GM21723 (cell line): ENCODE results near the gene CHID1.
A peak's percentile ranks its signal among the peaks of the same experiment; 100 is the strongest.

Experiments used
- ATAC-seq: cut with Tn5 transposase; IDR thresholded peaks from one replicate; pipeline ENCODE4 v1.9.1; 2021; ENCODE audit warnings: mild to moderate bottlenecking, moderate library complexity; ENCODE audit not compliant: unreplicated experiment

Gene CHID1

DNA sequence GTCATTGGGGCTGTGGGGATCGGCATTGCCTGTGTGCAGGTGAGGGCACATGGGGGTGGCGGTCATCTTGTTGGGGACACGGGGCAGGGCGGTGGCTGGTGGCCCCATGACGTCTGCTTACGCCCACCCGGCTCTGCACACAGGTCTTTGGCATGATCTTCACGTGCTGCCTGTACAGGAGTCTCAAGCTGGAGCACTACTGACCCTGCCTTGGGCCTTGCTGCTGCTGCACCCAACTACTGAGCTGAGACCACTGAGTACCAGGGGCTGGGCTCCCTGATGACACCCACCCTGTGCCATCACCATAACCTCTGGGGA is 72.7 kb downstream of the CHID1 start:
- ATAC-seq = no peak

DNA sequence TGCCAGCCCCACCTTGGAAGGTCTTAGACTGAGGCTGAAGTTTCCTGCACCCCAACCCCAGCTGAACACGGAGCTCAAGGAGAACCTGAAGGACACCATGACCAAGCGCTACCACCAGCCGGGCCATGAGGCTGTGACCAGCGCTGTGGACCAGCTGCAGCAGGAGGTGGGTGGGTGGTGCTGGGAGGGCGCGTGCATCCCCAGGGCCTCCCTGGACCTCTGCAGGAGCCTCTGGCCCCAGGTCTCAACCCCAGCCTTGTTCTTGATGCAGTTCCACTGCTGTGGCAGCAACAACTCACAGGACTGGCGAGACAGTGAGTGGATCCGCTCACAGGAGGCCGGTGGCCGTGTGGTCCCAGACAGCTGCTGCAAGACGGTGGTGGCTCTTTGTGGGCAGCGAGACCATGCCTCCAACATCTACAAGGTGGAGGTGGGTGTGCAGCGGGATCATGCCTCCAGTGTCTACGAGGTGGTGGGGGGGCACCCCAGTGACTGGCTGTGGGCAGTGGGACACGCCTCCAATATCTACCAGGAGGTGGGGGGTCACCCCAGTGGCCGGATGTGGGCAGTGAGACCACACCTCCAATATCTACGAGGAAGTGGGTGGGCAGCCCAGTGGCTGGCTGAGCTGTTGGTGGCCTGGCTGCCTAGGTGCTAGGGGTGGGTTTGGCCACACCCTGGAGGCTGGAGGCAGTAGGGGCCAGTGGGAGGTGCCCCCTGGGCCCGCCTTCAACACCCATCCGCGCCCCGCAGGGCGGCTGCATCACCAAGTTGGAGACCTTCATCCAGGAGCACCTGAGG is 73.2 kb downstream of the CHID1 start:
- no peak for ATAC-seq

DNA sequence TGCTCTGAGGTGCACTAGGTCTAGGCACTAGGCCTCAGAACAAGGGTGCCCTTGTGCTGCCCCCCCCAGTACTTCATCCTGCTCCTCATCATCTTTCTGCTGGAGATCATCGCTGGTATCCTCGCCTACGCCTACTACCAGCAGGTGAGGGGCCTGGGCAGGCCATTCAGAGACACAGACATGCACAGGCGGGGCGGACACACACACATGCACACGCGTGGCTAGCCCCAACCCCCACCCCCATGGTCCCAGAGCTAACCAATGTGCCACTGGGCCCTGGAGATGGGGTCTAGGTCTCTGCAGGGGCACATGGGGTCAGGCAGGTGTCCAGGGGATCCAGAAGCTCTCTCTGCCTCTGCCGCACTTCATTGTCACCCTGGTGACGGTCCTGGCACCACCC is 73.9 kb downstream of the CHID1 start:
- no peak for ATAC-seq

DNA sequence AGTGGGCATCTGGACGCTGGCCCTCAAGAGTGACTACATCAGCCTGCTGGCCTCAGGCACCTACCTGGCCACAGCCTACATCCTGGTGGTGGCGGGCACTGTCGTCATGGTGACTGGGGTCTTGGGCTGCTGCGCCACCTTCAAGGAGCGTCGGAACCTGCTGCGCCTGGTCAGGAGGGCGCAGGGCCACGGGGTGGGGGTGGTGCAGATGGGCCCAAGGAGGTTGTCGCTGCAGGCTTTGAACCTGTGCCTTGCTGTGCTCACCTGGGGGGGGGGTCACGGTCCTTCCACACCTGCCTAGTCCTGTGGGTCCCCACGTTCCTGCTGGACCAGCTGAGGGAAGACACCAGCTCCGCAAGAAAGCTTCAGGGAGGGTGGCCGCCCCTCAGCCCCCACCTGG is 74.3 kb downstream of the CHID1 start:
- ATAC-seq = no peak

DNA sequence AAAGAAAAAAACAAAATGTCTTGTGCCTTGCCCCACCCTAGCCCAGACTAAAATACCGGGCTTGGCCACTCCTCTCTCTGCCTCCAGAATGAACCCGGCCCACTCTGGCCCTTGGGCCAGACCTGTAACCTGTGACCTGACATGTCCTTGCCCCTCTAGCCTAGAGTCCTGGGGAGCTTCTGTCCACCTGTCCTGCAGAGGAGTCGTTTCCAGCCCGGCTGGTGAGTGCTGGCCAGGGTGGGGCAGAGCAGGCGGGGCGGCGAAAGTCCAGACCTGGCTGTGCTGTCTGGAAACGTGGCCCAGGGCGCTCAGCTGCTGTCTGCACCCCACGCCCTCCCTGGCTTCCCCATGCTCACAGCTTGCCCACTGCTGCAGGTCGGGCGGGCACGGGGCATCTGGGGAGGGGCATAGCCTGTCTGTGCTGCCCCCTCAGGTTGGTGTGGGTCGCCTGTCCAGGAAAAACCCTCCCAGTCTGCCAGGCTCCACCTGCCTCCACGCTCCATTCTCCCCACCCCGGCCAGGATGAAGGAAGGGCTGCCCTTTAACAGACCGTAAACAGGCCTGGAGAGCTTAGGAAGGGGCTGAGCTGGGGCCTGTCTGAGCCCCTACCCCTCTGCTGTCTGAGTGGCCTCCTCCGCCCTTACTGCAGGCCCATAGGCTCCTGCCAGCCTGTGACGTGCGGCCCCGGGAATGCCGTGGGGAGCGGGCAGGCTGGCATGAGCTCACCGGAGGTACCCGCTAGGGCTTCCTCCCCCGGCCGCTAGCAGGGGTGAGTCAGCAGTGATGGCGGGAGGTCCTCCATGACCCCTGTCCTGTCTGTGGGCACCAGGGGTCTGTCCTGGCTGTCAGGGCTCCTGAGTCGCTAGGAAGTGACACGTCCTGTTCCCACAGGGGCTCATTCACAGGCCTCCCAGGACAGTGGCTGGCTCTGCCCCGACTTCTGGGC is 76.0 kb downstream of the CHID1 start:
- ATAC-seq = no peak

DNA sequence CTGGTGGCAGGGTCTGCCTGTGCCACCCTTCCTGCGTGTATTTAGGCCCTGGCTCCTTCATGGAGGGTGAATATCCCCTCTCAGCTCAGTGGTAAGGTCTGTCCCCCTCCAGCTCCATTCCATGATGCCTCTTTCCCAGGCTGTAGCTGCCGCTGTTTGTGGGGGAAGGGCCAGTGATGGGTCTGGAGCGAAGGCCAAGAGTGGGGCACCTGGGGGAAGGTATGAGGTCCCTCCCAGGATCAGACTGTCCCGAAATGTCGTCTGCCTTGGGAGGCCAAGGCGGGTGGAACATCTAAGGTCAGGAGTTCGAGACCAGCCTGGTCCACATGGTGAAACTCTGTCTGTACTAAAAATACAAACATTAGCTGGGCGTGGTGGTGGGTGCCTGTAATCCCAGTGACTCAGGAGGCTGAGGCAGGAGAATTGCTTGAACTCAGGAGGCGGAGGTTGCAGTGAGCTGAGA is 76.7 kb downstream of the CHID1 start:
- no peak for ATAC-seq

DNA sequence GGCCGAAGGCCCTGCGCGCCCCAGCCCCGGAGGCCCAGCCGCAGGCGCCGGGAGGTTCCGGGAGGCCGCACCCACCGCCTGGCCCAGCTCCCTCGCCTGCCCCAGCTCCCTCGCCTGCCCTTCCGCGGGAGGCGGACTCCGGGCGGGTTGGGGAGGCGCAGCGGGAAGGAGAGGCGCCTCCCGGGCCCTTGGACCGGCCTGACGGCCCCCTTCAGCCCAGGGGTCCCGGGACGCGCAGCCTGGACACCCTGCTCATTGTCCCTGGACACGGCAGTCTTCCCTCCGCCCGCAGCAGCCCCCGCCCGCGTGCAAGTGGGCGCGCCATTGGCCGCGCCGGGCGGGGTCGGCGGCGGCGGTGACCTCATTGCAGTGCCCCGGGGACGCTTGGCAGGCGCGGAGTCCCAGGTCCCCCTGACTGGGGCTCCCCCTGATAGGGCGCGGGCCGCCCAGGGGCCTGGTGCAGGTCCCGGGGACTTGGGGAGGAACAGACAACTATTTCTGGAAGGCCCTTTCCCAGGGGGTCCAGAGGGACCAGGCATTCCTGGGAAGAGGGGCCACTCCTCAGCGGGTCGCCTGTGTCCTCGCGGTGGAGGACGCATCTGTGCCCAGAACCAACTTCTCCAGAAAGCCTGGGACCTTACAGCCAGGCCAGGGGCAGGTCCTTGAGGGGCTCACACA is 77.4 kb downstream of the CHID1 start:
- peak; percentile 27 for ATAC-seq

DNA sequence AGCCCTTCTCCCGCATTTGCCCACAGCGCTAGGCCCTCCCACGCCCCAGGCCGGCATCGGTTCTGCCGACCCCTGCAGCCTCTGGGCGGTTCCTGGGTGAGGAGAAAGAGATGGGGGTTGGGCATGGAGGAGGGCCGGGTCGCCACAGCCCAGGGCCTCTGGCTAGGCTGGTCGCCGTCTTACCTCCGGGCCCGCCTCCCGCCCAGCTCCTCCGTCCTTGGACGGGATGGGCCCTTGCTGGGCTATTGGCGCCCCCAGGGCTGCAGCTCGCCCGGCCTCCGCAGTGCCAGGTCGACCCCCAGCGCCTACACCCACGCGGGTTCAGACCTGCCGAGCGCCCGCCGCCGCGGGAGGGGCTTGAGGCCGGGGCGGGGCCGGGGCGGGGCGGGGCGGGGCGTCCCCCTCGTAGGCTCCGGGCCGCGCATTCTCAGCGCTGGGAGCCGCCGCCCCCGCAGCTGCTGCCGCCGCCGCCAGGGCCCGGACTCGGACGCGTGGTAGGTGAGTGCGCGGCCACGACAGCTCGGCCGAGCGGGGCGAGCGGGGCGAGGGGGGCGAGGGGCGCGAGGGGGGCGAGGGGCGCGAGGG is 78.0 kb downstream of the CHID1 start, which contains the start of gene CD151:
TSS of gene CD151 (plus strand) at position 424 of the 585 bp plus-strand sequence. CDS start 3,118 bp downstream, outside the sequence.
- ATAC-seq = peak; percentile 42

DNA sequence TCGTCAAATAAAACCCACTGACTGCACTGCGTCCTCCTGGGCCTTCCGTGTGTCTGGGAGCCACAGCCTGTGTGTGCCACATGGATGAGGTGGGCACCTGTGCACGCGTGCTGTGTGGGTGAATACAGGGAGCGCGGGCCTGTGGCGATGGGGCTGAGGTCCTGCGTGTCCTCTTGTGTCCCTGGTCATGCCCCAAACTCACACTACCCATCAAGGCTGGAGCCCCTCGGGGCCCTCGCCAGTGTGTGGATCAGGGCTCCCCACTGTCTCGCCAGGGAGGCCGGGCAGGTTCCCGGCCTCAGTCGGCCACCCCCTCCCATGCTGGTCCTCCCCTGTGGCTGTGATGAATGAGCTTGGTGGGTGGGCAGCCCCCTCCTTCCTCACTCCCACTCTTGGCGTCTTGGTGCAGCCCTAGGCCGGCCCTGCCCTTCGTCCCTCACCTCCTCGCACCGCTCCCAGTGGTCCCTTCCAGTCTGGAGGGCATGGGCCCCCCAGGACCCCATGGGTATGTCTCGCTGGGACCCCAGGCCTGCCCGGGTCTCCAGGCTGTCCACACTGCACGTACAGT is 78.6 kb downstream of the CHID1 start:
- ATAC-seq = no peak

DNA sequence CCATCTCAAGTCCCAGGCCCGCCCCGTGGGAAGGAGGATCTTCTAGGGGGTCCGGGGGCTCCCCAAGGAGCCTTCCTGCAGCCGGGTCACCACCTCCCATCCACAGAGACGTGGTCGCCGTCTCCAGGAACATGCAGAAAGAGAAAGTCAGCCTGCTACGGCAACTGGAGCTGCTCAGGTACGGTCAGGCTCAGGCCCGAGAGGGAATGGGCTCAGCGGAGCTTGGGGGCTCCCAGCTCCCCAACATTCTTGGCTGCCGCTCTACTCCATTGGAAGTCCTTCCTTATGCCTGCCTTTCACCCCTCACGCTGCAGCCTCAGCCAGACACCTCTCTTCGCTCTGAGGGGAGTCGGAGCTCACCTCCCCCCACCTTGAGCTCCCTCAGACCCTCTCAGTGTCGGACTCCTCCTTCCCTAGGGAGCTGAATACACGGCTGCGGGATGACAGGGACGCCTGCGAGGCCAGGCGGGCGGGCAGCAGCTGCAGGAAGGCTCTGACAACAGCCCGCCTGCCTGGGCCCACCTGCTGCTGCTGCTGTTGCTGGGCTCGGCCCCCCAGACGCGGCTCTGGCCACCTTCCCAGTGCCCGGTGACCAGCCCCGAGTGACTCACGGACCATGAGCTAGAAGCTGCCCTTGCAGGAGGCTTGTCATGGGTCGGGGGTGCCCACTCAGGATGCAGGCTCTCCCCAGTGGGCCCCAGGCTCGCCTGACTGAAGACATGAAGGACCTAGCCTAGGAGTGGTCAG is 79.3 kb downstream of the CHID1 start:
- no peak for ATAC-seq

DNA sequence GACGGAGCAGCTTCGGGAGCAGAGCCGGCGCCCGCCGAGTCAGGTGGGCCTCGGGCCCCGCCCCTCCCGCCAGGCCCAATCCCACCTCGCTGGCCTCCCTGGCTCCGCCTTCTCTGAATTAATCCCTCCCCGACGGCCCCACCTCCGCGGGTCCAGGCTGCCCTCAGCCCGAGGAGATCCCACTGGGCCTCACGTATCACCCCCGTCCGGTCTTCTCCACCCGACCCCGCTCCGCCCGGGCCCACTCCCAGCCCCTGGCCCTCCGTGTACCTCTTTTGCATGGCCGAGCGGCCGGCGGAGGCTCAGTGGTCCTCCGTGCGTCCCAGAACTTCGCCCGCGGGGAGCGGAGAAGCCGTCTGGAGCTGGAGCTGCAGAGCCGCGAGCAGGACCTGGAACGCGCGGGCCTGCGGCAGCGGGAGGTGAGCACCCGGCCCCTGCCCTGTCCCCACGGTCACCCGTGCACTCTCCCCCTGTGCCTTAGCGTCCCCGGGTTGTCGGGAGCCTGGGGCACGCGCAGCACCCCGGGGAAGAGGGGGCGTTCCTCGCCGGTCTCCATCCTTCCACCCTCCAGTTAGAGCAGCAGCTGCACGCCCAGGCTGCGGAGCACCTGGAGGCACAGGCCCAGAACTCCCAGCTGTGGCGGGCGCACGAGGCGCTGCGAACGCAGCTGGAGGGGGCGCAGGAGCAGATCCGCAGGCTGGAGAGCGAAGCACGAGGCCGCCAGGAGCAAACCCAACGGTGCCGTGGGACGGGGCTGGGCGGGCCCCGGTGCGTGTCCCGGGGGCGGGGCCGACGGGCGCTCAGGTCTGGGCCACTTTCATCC is 80.1 kb downstream of the CHID1 start:
- ATAC-seq = no peak

DNA sequence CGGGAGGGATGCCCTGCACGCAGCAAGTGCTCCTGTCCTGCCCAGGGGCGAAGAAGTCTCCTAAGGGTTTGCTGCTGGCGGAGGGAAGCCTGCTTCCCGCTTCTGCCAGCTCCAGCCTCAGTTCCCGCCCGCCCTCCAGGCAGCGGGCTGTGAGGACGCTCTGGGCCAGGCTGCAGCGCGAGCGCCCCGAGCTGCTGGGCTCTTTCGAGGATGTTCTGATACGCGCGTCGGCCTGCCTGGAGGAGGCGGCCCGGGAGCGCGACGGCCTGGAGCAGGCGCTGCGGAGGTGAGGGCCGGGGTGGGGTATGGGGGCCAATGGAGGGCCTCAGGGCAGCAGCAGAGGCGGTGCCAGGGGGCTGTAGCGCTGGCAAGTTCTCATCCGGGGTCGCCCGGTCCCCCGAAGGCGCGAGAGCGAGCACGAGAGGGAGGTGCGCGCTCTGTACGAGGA is 80.7 kb downstream of the CHID1 start:
- ATAC-seq = no peak

DNA sequence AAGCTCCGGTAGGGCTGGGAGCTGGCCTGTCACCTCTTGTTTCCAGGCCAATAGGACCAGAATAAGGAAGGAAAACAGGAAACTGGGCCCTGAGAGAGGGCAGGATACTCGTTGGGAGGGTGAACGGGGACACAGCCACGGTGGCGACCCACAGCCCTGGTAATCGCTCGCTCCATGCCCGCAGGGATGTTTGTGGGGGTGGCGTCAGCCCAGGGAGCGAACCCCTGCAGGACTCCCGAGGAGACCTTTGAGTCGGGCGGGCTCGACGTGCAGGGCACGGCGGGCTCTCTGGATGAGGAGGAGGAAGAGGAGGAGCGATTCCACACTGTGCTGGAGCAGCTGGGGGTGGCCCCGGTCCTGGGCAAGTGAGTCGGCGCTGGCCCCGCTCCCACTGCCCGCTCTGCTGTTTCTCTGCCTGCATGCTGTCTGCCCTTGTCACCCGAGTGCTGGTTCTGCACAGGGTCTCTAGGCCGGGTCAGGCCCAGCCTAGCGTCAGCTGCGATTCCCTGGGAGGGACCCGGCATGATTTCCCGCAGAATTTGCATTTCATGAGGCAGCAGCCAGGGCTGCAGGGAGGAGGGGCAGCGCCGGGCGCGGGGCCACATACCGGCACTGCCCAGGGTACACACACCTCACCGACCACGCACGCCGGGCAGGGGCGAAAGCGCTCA is 81.3 kb downstream of the CHID1 start:
- ATAC-seq = no peak

DNA sequence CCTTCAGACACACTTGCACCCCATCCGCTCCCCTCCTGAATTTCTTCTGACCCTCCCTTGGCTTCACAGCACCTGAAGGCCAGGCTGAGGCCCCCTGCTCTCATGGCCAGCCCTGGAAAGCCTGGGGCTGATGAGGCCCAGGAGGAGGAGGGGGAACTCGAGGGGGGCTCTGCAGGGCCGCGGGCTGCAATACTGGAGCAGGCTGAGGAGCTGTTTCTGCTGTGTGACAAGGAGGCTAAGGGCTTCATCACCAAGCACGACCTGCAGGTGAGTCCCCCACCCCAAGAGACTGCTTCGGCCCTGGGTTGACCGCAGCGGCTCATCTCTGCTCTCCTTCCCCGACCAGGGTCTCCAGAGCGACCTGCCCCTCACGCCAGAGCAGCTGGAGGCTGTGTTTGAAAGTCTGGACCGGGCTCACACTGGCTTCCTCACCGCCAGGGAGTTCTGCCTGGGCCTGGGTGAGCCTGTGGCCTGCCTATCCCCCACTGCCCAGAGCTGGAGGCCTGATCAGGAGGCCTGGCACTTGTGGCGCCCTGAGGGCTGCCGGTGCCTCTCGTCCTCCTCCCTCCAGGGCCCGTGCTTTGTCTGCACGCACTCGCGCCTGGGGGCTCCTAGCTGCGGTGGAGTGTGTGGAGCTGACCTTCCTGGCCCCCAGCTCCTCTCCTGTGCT is 82.0 kb downstream of the CHID1 start:
- no peak for ATAC-seq

DNA sequence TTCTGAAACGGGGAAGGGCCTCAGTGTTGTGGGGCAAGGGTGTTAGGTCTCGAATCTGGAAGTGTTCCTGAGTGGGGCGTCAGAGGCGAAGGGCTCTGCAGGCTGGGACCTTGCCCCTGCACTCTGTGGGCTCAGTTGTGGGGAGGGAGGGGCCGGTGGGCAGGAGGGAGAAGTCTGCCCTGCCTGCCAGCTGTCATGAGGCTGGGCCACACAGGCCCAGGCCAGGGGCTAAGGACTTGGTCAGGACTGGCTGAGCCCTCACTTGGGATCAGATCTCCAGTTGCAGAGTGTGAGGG is 82.8 kb downstream of the CHID1 start, which contains the start of gene CRACR2B:
TSS of gene CRACR2B (plus strand) at position 23 of the 296 bp plus-strand sequence. CDS start 689 bp downstream, outside the sequence.
- no peak for ATAC-seq

DNA sequence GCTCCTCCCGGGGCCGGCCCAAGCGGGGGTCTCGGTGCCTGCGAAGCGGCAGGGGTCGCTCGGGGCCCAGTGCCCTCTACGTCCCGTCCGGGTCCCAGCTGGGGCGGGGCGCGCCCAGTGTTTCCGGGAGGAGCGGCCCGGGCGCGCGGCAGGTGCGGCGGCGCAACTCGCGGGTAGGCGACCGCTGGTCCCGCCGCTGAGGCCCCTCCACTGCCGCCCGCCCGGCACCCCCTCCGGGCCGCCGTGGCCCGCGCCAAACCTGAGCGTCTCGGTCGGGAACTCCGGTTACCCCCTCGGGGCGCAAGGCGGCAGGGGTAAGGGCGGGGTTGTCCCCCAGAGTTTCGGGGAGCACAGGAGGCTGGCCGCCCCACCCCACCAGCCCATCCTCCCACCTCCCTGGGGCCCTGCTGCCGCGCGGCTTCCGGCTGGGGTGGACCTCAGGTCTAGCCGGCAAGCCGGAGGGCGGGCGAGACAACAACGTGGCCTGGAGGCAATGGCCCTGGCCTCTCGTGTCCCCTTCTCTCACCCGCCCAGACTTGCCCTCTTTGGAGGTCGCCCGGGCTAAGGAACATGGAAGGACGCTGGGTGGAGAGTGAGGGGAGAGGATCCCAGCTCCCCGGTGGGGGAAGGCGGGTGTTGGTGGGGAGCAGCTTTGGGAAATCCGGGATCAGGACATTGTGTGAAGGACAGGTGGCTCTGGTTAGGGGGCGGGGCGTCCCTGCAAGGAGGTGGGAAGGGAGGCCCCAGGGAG is 83.3 kb downstream of the CHID1 start:
- ATAC-seq = no peak

DNA sequence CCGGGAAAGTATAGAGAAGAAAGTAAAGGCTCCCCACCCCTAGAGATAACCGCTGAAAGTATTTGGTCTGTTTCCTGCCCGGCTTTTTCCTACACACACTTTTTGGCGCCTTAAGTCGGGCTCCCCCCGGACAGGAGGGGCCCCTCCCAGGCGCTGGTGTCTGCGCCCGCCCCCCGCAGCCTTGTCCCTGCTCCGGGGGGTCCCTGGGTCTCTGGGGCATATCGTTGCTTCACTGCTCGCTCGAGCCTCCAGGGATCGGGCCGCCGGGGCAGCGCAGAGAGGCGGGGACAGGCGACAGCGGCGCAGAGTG is 83.8 kb downstream of the CHID1 start:
- no peak for ATAC-seq
